Activated CD4-positive, alpha-beta memory T cell treated with anti-CD3 and anti-CD28 coated beads for 36 hours (primary cell): Measurements from ENCODE around the gene CYP4X1. TPM values are rescaled to one million over a fixed set of nuclear protein-coding genes. Genes with fewer than 3 reads are reported as not detected.
A peak's percentile ranks its signal among the peaks of the same experiment; 100 is the strongest.
"Not testable (repeated sequence)": the region's sequence is repeated elsewhere in the genome, so short reads cannot be mapped to it uniquely, and the experiment has no call there.

Experiments
- CTCF ChIA-PET: fragments of 350-600 bp; sonication (Branson Sonifier 250); formaldehyde crosslinking; loops from one replicate; lab custom pipeline; 2021; ENCODE audit warnings: antibody characterized with exemption, inconsistent platforms; lab: Charles Lee
- POLR2A ChIA-PET: fragments of 350-600 bp; sonication (Branson Sonifier 250); formaldehyde crosslinking; loops from one replicate; lab custom pipeline; 2021; ENCODE audit warnings: antibody characterized with exemption; lab: Charles Lee
- DNase-seq: peaks from one replicate; pipeline ENCODE4 v3.0.0-alpha.2; 2020
- H3K27ac Mint-ChIP-seq: one replicate; pipeline ENCODE4 v1.8.0; 2021; ENCODE audit warnings: mixed read lengths
- H3K27me3 Mint-ChIP-seq: one replicate; pipeline ENCODE4 v1.8.0; 2021; ENCODE audit warnings: mixed read lengths
- H3K36me3 Mint-ChIP-seq: one replicate; pipeline ENCODE4 v1.8.0; 2021; ENCODE audit warnings: mixed read lengths
- H3K4me1 Mint-ChIP-seq: one replicate; pipeline ENCODE4 v1.8.0; 2021; ENCODE audit warnings: low read depth, mixed read lengths
- H3K4me3 Mint-ChIP-seq: one replicate; pipeline ENCODE4 v1.8.0; 2021; ENCODE audit warnings: mild to moderate bottlenecking, mixed read lengths
- H3K9me3 Mint-ChIP-seq: one replicate; pipeline ENCODE4 v1.8.0; 2021; ENCODE audit warnings: mixed read lengths
- intact Hi-C: fragments of 100-400 bp; cut with micrococcal nuclease; formaldehyde crosslinking; loops from one replicate; pipeline ENCODE4 v1.15.1; 2023
- total RNA-seq, 2 experiments: library from RNA; stranded (reverse); gene quantifications; one replicate each; pipeline ENCODE4 v1.2.3, GENCODE V29; 2021

The CYP4X1 gene
- total RNA-seq, 2 experiments from 2014 or later = not detected

GRCh38 chr1:47024141-47024801 is 802 bp downstream of the CYP4X1 start:
- Mint-ChIP-seq H3K9me3 (no peaks in the 10 kb centered on the region), H3K36me3 (no peaks in the 10 kb centered on the region), H3K4me1 (no peaks in the 10 kb centered on the region), H3K27ac (no peak overlapping the region), H3K27me3 (peaks cover 28% of the 10 kb centered on the region), H3K4me3 (no peak overlapping the region)
- ChIA-PET CTCF (no interaction called here), POLR2A (no interaction called here)
- intact Hi-C loops = no loop called here
- no peak for DNase-seq

GRCh38 chr1:47030170-47030805 is 6.8 kb downstream of the CYP4X1 start:
- Mint-ChIP-seq H3K4me1 (no peaks in the 10 kb centered on the region), H3K27ac (no peak overlapping the region), H3K27me3 (peaks cover 16% of the 10 kb centered on the region), H3K36me3 (no peaks in the 10 kb centered on the region), H3K9me3 (no peaks in the 10 kb centered on the region), H3K4me3 (no peak overlapping the region)
- POLR2A ChIA-PET = no interaction called here
- no peak for DNase-seq
- intact Hi-C loops = no loop called here
- CTCF ChIA-PET = no interaction called here

- no peak overlapping the region for H3K4me3 Mint-ChIP-seq
- intact Hi-C loops = no loop called here
- no peaks in the 10 kb centered on the region for H3K4me1 Mint-ChIP-seq
- no peak for DNase-seq
- H3K9me3 Mint-ChIP-seq = no peaks in the 10 kb centered on the region
- H3K36me3 Mint-ChIP-seq = no peaks in the 10 kb centered on the region
- peaks cover 16% of the 10 kb centered on the region for H3K27me3 Mint-ChIP-seq
- POLR2A ChIA-PET = no interaction called here
- H3K27ac Mint-ChIP-seq = no peak overlapping the region
- CTCF ChIA-PET = interaction anchor here (0.6 kb wide), 1 partner anchor 311 kb away, joined by 3 read pairs; no protein-coding TSS in a partner anchor
Measured at GRCh38 chr1:47031059-47031458, 7.6 kb downstream of the CYP4X1 start.

- H3K27me3 Mint-ChIP-seq = peaks cover 16% of the 10 kb centered on the region
- no peak overlapping the region for H3K4me3 Mint-ChIP-seq
- no peaks in the 10 kb centered on the region for H3K9me3 Mint-ChIP-seq
- ChIA-PET CTCF (interaction anchor here (0.6 kb wide), 1 partner anchor 311 kb away, joined by 3 read pairs; no protein-coding TSS in a partner anchor), POLR2A (no interaction called here)
- intact Hi-C loops = no loop called here
- H3K27ac Mint-ChIP-seq = no peak overlapping the region
- no peak for DNase-seq
- no peaks in the 10 kb centered on the region for H3K36me3 Mint-ChIP-seq
- H3K4me1 Mint-ChIP-seq = no peaks in the 10 kb centered on the region
Measured at GRCh38 chr1:47031585-47031984, 8.1 kb downstream of the CYP4X1 start.

- POLR2A ChIA-PET = no interaction called here
- Mint-ChIP-seq H3K4me3 (no peak overlapping the region), H3K9me3 (no peaks in the 10 kb centered on the region), H3K27ac (no peak overlapping the region), H3K27me3 (peaks cover 5% of the 10 kb centered on the region), H3K36me3 (no peaks in the 10 kb centered on the region), H3K4me1 (no peaks in the 10 kb centered on the region)
- intact Hi-C loops = no loop called here
- CTCF ChIA-PET = no interaction called here
- DNase-seq = no peak
Measured at GRCh38 chr1:47036764-47037163, 13.3 kb downstream of the CYP4X1 start.

- DNase-seq = no peak
- CTCF ChIA-PET = no interaction called here
- POLR2A ChIA-PET = no interaction called here
- intact Hi-C loops = no loop called here
- peaks cover 4% of the 10 kb centered on the region for H3K4me1 Mint-ChIP-seq
- no peaks in the 10 kb centered on the region for H3K36me3 Mint-ChIP-seq
- H3K27ac Mint-ChIP-seq = no peak overlapping the region
- no peak overlapping the region for H3K4me3 Mint-ChIP-seq
- peaks cover 32% of the 10 kb centered on the region for H3K27me3 Mint-ChIP-seq
- H3K9me3 Mint-ChIP-seq = peaks cover 4% of the 10 kb centered on the region
Measured at GRCh38 chr1:47059376-47059775, 35.9 kb downstream of the CYP4X1 start.

GRCh38 chr1:47067097-47067594 is 43.7 kb downstream of the CYP4X1 start, which contains the start of gene CYP4Z1:
Gene CYP4Z1 (plus strand): TSS chr1:47067231. CDS start chr1:47067491, 260 bp downstream.
- Mint-ChIP-seq H3K4me3 (no peak within 1 kb of the TSS), H3K27me3 (peaks cover 12% of the 10 kb centered on the region), H3K36me3 (no peaks in the 10 kb centered on the region), H3K9me3 (no peaks in the 10 kb centered on the region), H3K27ac (no peak within 1 kb of the TSS), H3K4me1 (no peaks in the 10 kb centered on the region)
- intact Hi-C loops = no loop called here
- ChIA-PET CTCF (no interaction called here), POLR2A (no interaction called here)
- no peak for DNase-seq

GRCh38 chr1:47069080-47069479 is 45.6 kb downstream of the CYP4X1 start:
- H3K4me1 Mint-ChIP-seq, H3K27me3 Mint-ChIP-seq, H3K27ac Mint-ChIP-seq, H3K36me3 Mint-ChIP-seq, H3K4me3 Mint-ChIP-seq, POLR2A ChIA-PET, intact Hi-C loops, DNase-seq, CTCF ChIA-PET, H3K9me3 Mint-ChIP-seq: not testable (repeated sequence)

GRCh38 chr1:47069509-47069908 is 46.0 kb downstream of the CYP4X1 start:
- H3K4me3 Mint-ChIP-seq, DNase-seq, H3K9me3 Mint-ChIP-seq, H3K27me3 Mint-ChIP-seq, intact Hi-C loops, H3K36me3 Mint-ChIP-seq, CTCF ChIA-PET, H3K4me1 Mint-ChIP-seq, POLR2A ChIA-PET, H3K27ac Mint-ChIP-seq: not testable (repeated sequence)

- CTCF ChIA-PET, H3K9me3 Mint-ChIP-seq, intact Hi-C loops, H3K27ac Mint-ChIP-seq, H3K4me1 Mint-ChIP-seq, POLR2A ChIA-PET, H3K4me3 Mint-ChIP-seq, H3K36me3 Mint-ChIP-seq, H3K27me3 Mint-ChIP-seq: not testable (repeated sequence)
- peak; percentile 26 for DNase-seq
Measured at GRCh38 chr1:47089356-47089755, 65.9 kb downstream of the CYP4X1 start.

GRCh38 chr1:47091476-47091875 is 68.0 kb downstream of the CYP4X1 start:
- POLR2A ChIA-PET, H3K27ac Mint-ChIP-seq, H3K9me3 Mint-ChIP-seq, DNase-seq, H3K4me3 Mint-ChIP-seq, CTCF ChIA-PET, H3K4me1 Mint-ChIP-seq, intact Hi-C loops, H3K36me3 Mint-ChIP-seq, H3K27me3 Mint-ChIP-seq: not testable (repeated sequence)
